ES-I3 (cell line): ENCODE results near the gene AP5Z1.

Experiments used
- H3K36me3 ChIP-seq: 2 replicates; pipeline ENCODE4 v1.6.1; 2013; ENCODE audit warnings: mild to moderate bottlenecking, low read length, control low read depth, moderate library complexity; ENCODE audit not compliant: insufficient read depth
- H3K4me1 ChIP-seq: 2 replicates; pipeline ENCODE4 v1.6.1; 2013; ENCODE audit warnings: mild to moderate bottlenecking, control low read depth, low read length; ENCODE audit not compliant: insufficient read depth
- H3K9ac ChIP-seq: 2 replicates; pipeline ENCODE4 v1.6.1; 2013; ENCODE audit warnings: low read depth, mild to moderate bottlenecking, low read length, moderate library complexity
- H3K9me3 ChIP-seq: 2 replicates; pipeline ENCODE4 v1.6.1; 2013; ENCODE audit warnings: mild to moderate bottlenecking, low read length, moderate library complexity; ENCODE audit not compliant: control insufficient read depth, insufficient read depth

The AP5Z1 gene

GRCh38 chr7:4833691-4834600 is 58.5 kb downstream of the AP5Z1 start:
- no peaks in the 10 kb centered on the region for H3K9me3 ChIP-seq
- no peaks in the 10 kb centered on the region for H3K36me3 ChIP-seq
- H3K9ac ChIP-seq, result no peak overlapping the region
- no peaks in the 10 kb centered on the region for H3K4me1 ChIP-seq

DNA sequence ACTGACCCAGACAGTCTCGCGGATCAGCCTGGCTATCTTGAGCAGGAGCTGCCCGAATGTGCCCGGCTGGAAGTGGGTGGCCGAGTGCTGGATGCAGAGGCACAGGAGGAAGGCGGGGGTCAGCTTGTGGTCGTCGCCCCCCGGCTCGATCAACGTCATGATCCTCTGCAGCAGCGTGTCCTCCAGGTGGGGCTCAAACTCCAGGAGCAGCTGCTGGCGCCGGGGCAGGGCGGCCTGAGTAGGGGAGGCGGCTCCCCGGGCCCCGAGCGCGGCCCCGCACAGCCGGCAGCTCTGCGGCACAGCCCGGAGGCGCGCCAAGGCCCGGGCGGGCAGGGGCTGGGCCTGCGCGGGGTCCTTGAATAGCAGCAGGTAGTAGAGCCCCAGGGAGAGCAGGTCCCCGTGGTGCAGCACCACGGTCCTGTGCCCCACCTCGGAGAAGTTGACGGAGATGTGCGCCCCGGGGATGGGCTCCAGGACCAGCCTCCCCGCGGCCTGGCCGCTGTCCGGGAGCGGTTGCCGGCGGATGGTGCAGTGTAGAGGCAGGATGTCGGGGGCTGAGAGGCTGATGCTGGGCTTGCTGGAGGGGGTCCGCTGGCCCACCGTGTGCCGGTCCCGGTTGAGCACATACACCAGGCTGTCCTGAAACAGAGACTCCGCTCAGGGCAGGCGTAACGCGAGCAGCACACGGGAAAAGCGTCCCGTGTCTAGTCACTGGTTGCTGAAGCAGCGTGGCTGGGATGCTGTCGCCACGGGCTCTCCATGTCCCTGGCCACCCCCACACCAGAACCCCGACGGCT is 59.4 kb downstream of the AP5Z1 start:
- Histone ChIP-seq H3K9ac (no peak overlapping the region), H3K4me1 (no peaks in the 10 kb centered on the region), H3K36me3 (no peaks in the 10 kb centered on the region), H3K9me3 (no peaks in the 10 kb centered on the region)

DNA sequence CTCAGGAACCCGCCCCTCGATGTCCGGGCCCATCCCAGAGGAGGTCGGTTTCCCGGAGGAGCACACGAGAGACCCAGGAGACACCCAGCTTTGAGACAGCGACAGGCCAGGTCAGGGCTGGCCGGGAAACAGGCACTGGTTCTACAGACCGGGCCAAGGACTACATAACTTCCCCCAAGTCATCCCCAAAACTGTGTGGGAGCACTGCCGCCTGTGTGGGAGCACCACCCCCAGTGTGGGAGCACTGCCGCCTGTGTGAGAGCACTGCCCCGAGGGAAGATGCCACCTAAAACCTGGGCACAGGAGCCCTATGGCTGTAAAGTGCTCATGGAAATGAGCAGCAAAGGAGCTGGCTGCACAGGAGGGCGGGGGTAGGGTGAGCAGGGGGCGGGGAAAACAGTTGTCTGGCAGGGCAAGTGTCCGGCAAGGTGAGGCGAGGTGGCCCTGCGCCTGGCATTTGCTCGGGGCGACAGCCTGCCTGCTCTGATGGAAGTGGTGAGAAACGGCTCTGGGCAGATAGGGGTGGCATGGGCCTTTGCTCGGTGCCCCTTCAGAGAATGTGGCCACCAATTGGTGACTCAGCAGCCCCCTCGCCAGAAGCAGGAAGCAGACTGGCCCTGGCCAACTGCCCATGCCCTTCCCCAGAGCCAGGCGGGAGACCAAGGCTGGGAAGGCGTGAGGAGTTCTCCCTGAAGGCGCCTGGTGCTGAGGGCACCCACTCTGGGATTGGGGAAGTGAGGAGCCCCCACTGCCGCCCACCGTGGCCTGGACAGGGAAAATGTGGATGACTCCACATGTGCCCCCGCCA is 60.2 kb downstream of the AP5Z1 start:
- Histone ChIP-seq H3K9me3 (no peaks in the 10 kb centered on the region), H3K4me1 (no peaks in the 10 kb centered on the region), H3K9ac (no peak overlapping the region), H3K36me3 (no peaks in the 10 kb centered on the region)

DNA sequence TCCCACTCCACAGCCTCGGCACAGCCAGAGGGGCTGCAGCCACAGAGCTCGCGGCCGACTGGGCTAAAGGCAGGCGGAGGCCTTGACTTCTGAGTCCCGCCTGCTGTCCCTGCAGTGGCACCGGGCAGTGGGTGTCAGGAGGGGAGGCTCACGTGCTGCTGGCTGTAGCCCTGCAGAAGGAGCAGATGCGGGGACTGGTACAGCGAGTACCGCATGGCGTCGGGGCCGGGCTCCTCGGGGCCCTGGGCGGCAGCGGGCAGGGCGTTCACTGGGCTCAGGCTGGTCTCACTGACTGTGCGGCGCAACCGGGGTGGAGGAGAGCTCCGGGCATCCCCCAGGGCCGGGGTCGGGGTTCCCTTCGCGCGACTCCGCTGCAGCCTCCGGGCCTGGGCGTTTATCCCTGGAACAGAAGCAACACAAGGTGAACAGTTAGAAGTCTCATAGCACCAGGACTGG is 60.8 kb downstream of the AP5Z1 start:
- no peaks in the 10 kb centered on the region for H3K9me3 ChIP-seq
- H3K36me3 ChIP-seq, result no peaks in the 10 kb centered on the region
- H3K4me1 ChIP-seq, result no peaks in the 10 kb centered on the region
- H3K9ac ChIP-seq, result no peak overlapping the region

GRCh38 chr7:4837041-4837802 is 61.8 kb downstream of the AP5Z1 start:
- H3K36me3 ChIP-seq, result no peaks in the 10 kb centered on the region
- no peaks in the 10 kb centered on the region for H3K4me1 ChIP-seq
- no peak overlapping the region for H3K9ac ChIP-seq
- no peaks in the 10 kb centered on the region for H3K9me3 ChIP-seq

DNA sequence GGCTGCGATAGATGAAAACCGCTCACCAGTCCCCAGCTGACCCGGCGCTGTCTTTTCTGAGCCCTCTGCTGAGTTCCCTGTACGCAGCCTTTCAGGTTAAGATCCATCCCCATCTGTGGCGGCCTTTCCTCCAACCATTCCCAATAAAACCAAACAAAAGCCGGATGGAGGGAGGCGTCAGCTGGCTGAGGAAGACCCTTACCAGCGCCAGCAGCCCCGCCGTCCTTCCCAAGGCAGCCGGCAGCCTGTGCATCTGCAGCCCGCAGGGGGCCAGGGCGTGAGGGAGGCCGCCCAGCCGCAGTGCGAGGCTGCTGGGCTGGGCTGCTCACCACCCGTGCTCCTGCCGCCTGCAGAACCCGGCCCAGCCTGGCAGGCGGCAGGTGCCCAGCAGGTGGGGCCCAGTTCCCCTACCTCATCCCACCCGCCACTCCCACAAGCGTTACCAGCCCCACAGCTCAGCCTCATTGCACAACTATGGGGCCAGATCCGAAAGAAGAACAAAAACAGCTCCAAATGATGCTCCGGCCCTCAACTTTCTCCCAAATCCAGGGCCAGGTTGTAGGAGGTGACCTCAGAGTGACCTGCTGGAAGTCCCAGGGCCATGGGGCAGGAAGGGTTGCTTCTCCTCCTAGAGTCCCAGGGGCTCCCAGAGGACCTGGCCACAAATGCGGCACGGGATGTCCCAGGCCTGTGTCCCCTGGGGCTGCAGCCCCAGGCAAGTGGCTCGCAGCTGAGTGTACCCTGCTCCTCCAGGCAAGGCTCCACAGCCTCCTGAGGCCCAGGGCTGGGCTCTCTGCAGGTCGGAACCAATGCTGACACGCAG is 62.6 kb downstream of the AP5Z1 start:
- Histone ChIP-seq H3K36me3 (no peaks in the 10 kb centered on the region), H3K4me1 (no peaks in the 10 kb centered on the region), H3K9me3 (no peaks in the 10 kb centered on the region)

GRCh38 chr7:4838626-4839334 is 63.4 kb downstream of the AP5Z1 start:
- Histone ChIP-seq H3K4me1 (no peaks in the 10 kb centered on the region), H3K36me3 (no peaks in the 10 kb centered on the region), H3K9ac (no peak overlapping the region), H3K9me3 (no peaks in the 10 kb centered on the region)

More for the DNA sequence above, 62.6 kb downstream of the AP5Z1 start:
- H3K9ac ChIP-seq, result no peak overlapping the region

DNA sequence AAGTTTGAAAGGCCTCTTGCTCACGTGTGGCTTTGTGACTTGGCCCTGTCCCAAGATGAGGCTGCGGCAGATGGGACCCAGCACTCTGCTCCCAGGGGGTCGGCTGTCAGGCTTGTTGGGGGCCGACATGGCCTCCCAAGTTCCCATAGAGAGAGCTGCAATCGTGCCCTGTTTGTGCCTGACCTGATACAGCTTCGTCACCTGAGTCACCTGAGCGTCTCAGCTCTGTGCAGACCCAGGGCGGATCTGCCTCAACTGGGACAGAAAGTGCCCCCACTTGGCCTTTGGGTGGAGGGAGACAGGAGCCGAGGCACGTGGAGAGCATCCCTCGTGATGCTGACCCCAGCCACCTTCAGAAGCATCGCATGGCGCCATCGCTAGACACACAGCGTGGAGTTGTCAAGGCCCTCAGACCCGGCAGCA is 64.7 kb downstream of the AP5Z1 start:
- Histone ChIP-seq H3K4me1 (no peaks in the 10 kb centered on the region), H3K9me3 (no peaks in the 10 kb centered on the region), H3K9ac (no peak overlapping the region), H3K36me3 (no peaks in the 10 kb centered on the region)
